HG02870 (cell line): ENCODE results near the gene CRTC3.
"Not testable (repeated sequence)": the region's sequence is repeated elsewhere in the genome, so short reads cannot be mapped to it uniquely, and the experiment has no call there.

Experiments used
- ATAC-seq: cut with Tn5 transposase; IDR thresholded peaks from one replicate; pipeline ENCODE4 v1.9.1; 2021; ENCODE audit warnings: mild to moderate bottlenecking, moderate library complexity; ENCODE audit not compliant: unreplicated experiment

CRTC3 gene

GRCh38 chr15:90667073-90667754 lies 137.5 kb downstream of the CRTC3 start:
- ATAC-seq = no peak

- ATAC-seq = not testable (repeated sequence)
Observed at GRCh38 chr15:90667755-90668345, 138.1 kb downstream of the CRTC3 start.

- not testable (repeated sequence) for ATAC-seq
Observed at GRCh38 chr15:90670631-90671030, 140.9 kb downstream of the CRTC3 start.

GRCh38 chr15:90671216-90671615 lies 141.5 kb downstream of the CRTC3 start:
- no peak for ATAC-seq

- not testable (repeated sequence) for ATAC-seq
Observed at GRCh38 chr15:90673357-90673756, 143.6 kb downstream of the CRTC3 start.

- ATAC-seq = no peak
Observed at GRCh38 chr15:90674476-90674875, 144.8 kb downstream of the CRTC3 start.

GRCh38 chr15:90675464-90675863 lies 145.7 kb downstream of the CRTC3 start:
- ATAC-seq = no peak

GRCh38 chr15:90677807-90678790 lies 148.4 kb downstream of the CRTC3 start:
- no peak for ATAC-seq

GRCh38 chr15:90679959-90680358 lies 150.2 kb downstream of the CRTC3 start:
- ATAC-seq = no peak

- ATAC-seq = no peak
Observed at GRCh38 chr15:90680371-90680935, 150.7 kb downstream of the CRTC3 start.

GRCh38 chr15:90681056-90681455 lies 151.3 kb downstream of the CRTC3 start:
- ATAC-seq = no peak

GRCh38 chr15:90681480-90681879 lies 151.8 kb downstream of the CRTC3 start:
- ATAC-seq = no peak

GRCh38 chr15:90683371-90683770 lies 153.6 kb downstream of the CRTC3 start:
- ATAC-seq = no peak

GRCh38 chr15:90683876-90684275 lies 154.2 kb downstream of the CRTC3 start:
- ATAC-seq = no peak

GRCh38 chr15:90684281-90684680 lies 154.6 kb downstream of the CRTC3 start:
- ATAC-seq = no peak

- peak; percentile 14 for ATAC-seq
Observed at GRCh38 chr15:90685591-90686434, 156.1 kb downstream of the CRTC3 start.

GRCh38 chr15:90686435-90687218 lies 156.9 kb downstream of the CRTC3 start:
- ATAC-seq = peak; percentile 82

GRCh38 chr15:90689326-90689961 lies 159.7 kb downstream of the CRTC3 start:
- ATAC-seq = not testable (repeated sequence)

GRCh38 chr15:90690585-90690984 lies 160.9 kb downstream of the CRTC3 start:
- no peak for ATAC-seq
